ENCODE data around the gene PLIN1. TPM values are rescaled to one million over a fixed set of nuclear protein-coding genes. Genes with fewer than 3 reads are reported as not detected.

The PLIN1 gene
- total and polyA plus RNA-seq, 2 of the 4 experiments (the other 2 are of a cell fraction), result under 0.01 to 0.07 TPM

GRCh38 chr15:89664441-89665350, 14.5 kb downstream of the PLIN1 start:
- peak overlapping the region; percentile 21 to 85; a peak in 3 of 4 replicates for H4K8ac ChIP-seq (ENCODE audit: low read depth in 2 of 2, low read length in 2 of 2)
- ChIA-PET POLR2A (ENCODE audit: unreplicated experiment) (interaction anchor here (0.6 kb wide), 1 partner anchor 133 kb away, joined by 4 read pairs; no protein-coding TSS in a partner anchor), CTCF (interaction anchor here (1.4 kb wide), 1 partner anchor 7 kb away, joined by 3 read pairs; no protein-coding TSS in a partner anchor)
- H3K4me1 ChIP-seq (ENCODE audit: control insufficient read depth, insufficient read depth, low read length), result peaks cover 14% of the 10 kb centered on the region
- peaks cover 0 to 11% of the 10 kb centered on the region in 2 experiments; a peak in 2 of 4 replicates for H3K79me1 ChIP-seq (ENCODE audit: low read depth in 1 of 2, low read length in 2 of 2)
- peaks cover 15% of the 10 kb centered on the region for H3K9me1 ChIP-seq (ENCODE audit: insufficient read depth, low read length)
- intact Hi-C loops (cut with micrococcal nuclease) (no loop called here), in situ Hi-C loops (cut with MboI; ENCODE audit: low sequenced_read_pairs) (no loop called here), dilution Hi-C loops (cut with HindIII; ENCODE audit: low sequenced_read_pairs, unreplicated experiment) (no loop called here)
- no TSS peak for BruUV-seq (replicated peaks)
- H3K27me3 ChIP-seq (ENCODE audit: control insufficient read depth, insufficient read depth, low read length), result no peaks in the 10 kb centered on the region
- H3K9ac ChIP-seq (ENCODE audit: low read depth, low read length), result no peak overlapping the region; the same call in 1 of the 2 replicates
- peak overlapping the region; percentile 65; the same call in 1 of the 2 replicates for H4K91ac ChIP-seq (ENCODE audit: insufficient read depth, low read depth, low read length)
- H2AK5ac ChIP-seq (ENCODE audit: low read depth, low read length), result peak overlapping the region; percentile 61; the same call in 1 of the 2 replicates
- H2BK120ac ChIP-seq (ENCODE audit: low read depth, low read length), result peak overlapping the region; percentile 53; the same call in 1 of the 2 replicates
- DNase-seq (no peak), ATAC-seq (ENCODE audit: low read depth) (no peak)
- no peak overlapping the region for H2BK5ac ChIP-seq (ENCODE audit: low read depth, low read length, poor library complexity, severe bottlenecking)
- no peak overlapping the region for H3K4me3 ChIP-seq (ENCODE audit: insufficient read depth, low read depth, low read length)
- H3K14ac ChIP-seq (replicated peaks; ENCODE audit: low read depth, low read length), result peak overlapping the region; percentile 74
- H2AFZ ChIP-seq (replicated peaks; ENCODE audit: low read length, poor library complexity), result peak overlapping the region; percentile 60
- peak overlapping the region; percentile 72; the same call in 1 of the 2 replicates for H3K4me2 ChIP-seq (ENCODE audit: low read depth, low read length)
- H4K20me1 ChIP-seq (ENCODE audit: insufficient read depth, low read length), result no peaks in the 10 kb centered on the region
- H4K5ac ChIP-seq (ENCODE audit: low read depth, low read length), result peak overlapping the region; percentile 81
- H3K56ac ChIP-seq (ENCODE audit: extremely low read depth, insufficient read depth, low read length), result no peak overlapping the region
- peak overlapping the region; percentile 37; the same call in 1 of the 2 replicates for H3K4ac ChIP-seq (ENCODE audit: low read depth, low read length)
- no CpG with 5 or more reads among the region's 13 CpGs for WGBS, 2 experiments (ENCODE audit: extremely low coverage in 2 of 2, insufficient read length in 1 of 2)
- no peaks in the 10 kb centered on the region for H3K9me3 ChIP-seq (ENCODE audit: control insufficient read depth, insufficient read depth, low read length)
- H2BK15ac ChIP-seq (ENCODE audit: low read depth, low read length), result no peak overlapping the region
- no peak overlapping the region for H3K27ac ChIP-seq (ENCODE audit: insufficient read depth, low read length)
- 0 out of 2 replicates have a peak overlapping the region, but pooled peaks have one; percentile 1 for H2BK20ac ChIP-seq (ENCODE audit: low read depth, low read length)
- TF ChIP-seq RFX5 (IDR thresholded peaks at IDR 0.05; ENCODE audit: low read depth, low read length), result no peak
- peak overlapping the region; percentile 84; the same call in 1 of the 2 replicates for H3K23ac ChIP-seq (ENCODE audit: low read depth, low read length)
- no peak overlapping the region for H2AK9ac ChIP-seq (replicated peaks; ENCODE audit: low read depth, low read length, poor library complexity)
- no peaks in the 10 kb centered on the region for H3K36me3 ChIP-seq (ENCODE audit: control insufficient read depth, insufficient read depth, low read length)
- no peak overlapping the region; the same call in 1 of the 2 replicates for H3K18ac ChIP-seq (ENCODE audit: low read depth, low read length)

Data from IMR-90 (cell line).